Measurements from ENCODE around the gene SEMA5A.

DNA sequence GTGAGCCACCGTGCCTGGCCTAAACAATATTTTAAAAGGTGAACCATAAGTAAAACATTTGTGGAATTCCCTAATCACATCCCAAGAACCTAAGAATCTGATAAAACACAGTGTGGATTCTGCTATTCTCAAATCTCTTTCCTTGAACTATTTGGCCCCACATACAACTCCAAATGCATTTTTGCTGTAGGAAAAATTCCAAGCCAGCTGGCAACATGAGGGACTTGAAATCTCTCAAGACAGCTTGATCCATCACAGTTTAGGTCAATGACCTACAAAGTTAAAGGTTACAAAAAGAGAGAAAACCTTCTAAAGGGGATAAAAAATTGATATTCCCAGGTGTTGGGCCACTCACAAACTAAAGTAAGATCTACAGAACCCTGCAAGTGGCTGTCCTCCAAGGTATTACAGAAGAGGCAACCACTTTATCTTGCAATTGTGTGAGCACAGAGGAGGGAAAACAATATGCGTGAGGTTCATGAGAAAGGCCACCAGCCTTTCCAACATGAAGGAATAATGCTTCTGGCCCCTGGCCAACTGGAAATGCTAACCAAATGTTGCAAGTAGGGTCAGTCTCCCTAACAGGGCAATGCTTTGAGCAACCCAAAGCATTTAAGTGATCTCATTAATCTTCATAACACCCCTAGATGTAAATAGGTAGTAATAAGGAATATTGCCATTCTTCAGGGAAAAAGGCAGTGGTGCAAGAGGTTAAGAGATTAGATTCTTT, 221.4 kb downstream of the SEMA5A start:
- no peak for TF ChIP-seq CTCF (IDR thresholded peaks at IDR 0.05)
- no peak for TF ChIP-seq POLR2A (IDR thresholded peaks at IDR 0.05)
- no peak for TF ChIP-seq POLR2AphosphoS5 (IDR thresholded peaks at IDR 0.05)
- TF ChIP-seq EP300 (IDR thresholded peaks at IDR 0.05; ENCODE audit: low read depth) = no peak
